ELF-1 (cell line): Measurements from ENCODE around the gene DHRSX.
"Not testable (repeated sequence)": the region's sequence is repeated elsewhere in the genome, so short reads cannot be mapped to it uniquely, and the experiment has no call there.

Source experiments
- DNase-seq: peaks from one replicate; pipeline ENCODE4 v3.0.0-alpha.2; 2016; ENCODE audit warnings: low read depth, low spot score

The DHRSX gene

GRCh38 chrX:2316534-2316933, 184.2 kb downstream of the DHRSX start:
- DNase-seq, result no peak

- DNase-seq, result no peak
These were observed 185.3 kb downstream of the DHRSX start for GRCh38 chrX:2315434-2315833.

- no peak for DNase-seq
These were observed 185.9 kb downstream of the DHRSX start for GRCh38 chrX:2314831-2315365.

GRCh38 chrX:2313864-2314640, 186.7 kb downstream of the DHRSX start:
- DNase-seq, result no peak

GRCh38 chrX:2312061-2312591, 188.7 kb downstream of the DHRSX start:
- not testable (repeated sequence) for DNase-seq

- DNase-seq, result peak; percentile 78
These were observed 189.3 kb downstream of the DHRSX start for GRCh38 chrX:2311501-2311900.

- no peak for DNase-seq
These were observed 198.9 kb downstream of the DHRSX start for GRCh38 chrX:2301901-2302300.

GRCh38 chrX:2299871-2300270, 200.9 kb downstream of the DHRSX start:
- no peak for DNase-seq

- DNase-seq, result no peak
These were observed 214.0 kb downstream of the DHRSX start for GRCh38 chrX:2286731-2287130.

GRCh38 chrX:2284601-2285000, 216.2 kb downstream of the DHRSX start:
- no peak for DNase-seq

- DNase-seq, result no peak
These were observed 216.6 kb downstream of the DHRSX start for GRCh38 chrX:2284133-2284532.

- no peak for DNase-seq
These were observed 217.5 kb downstream of the DHRSX start for GRCh38 chrX:2283111-2283859.

- DNase-seq, result no peak
These were observed 218.2 kb downstream of the DHRSX start for GRCh38 chrX:2282490-2283090.

- DNase-seq, result peak; percentile 76
These were observed 228.4 kb downstream of the DHRSX start for GRCh38 chrX:2272337-2272736.

- DNase-seq, result not testable (repeated sequence)
These were observed 229.2 kb downstream of the DHRSX start for GRCh38 chrX:2271595-2271994.

GRCh38 chrX:2270783-2271182, 230.0 kb downstream of the DHRSX start:
- DNase-seq, result not testable (repeated sequence)

- DNase-seq, result no peak
These were observed 232.9 kb downstream of the DHRSX start for GRCh38 chrX:2267890-2268289.

- DNase-seq, result no peak
These were observed 234.1 kb downstream of the DHRSX start for GRCh38 chrX:2266445-2267349.

GRCh38 chrX:2265658-2266444, 234.9 kb downstream of the DHRSX start:
- DNase-seq, result not testable (repeated sequence)
